OCI-LY3 (cell line): ENCODE data around the gene NDFIP2.

Experiments
- H2AFZ ChIP-seq: fragments of 200-600, 300-600 bp; shearing (Covaris generic); 2 replicates; pipeline ENCODE4 v1.6.0; 2014; ENCODE audit warnings: antibody characterized with exemption, low read depth, low read length
- H3K27ac ChIP-seq: fragments of 200-600, 300-600 bp; sonication (generic); 2 replicates; pipeline ENCODE4 v1.5.1; 2014; ENCODE audit warnings: mild to moderate bottlenecking, low read length, moderate library complexity, mixed read lengths
- H3K27me3 ChIP-seq: fragments of 200-600, 300-600 bp; sonication (generic); 2 replicates; pipeline ENCODE4 v1.6.1; 2014; ENCODE audit warnings: low read depth, low read length, mixed read lengths
- H3K36me3 ChIP-seq: fragments of 200-600, 300-600 bp; sonication (generic); replicated peaks from 2 replicates; pipeline ENCODE3; 2014; ENCODE audit warnings: low read depth, low read length, mixed read lengths
- H3K4me1 ChIP-seq: fragments of 300-600, 200-600 bp; sonication (generic); 2 replicates; pipeline ENCODE4 v1.6.1; 2014; ENCODE audit warnings: low read length, mixed read lengths
- H3K4me2 ChIP-seq: fragments of 200-600, 300-600 bp; sonication (generic); 2 replicates; pipeline ENCODE4 v1.6.1; 2014; ENCODE audit warnings: low read length, mixed read lengths
- H3K4me3 ChIP-seq: fragments of 300-600, 200-600 bp; sonication (generic); 2 replicates; pipeline ENCODE4 v1.5.1; 2014; ENCODE audit warnings: antibody characterized with exemption, mild to moderate bottlenecking, low read length, moderate library complexity
- H3K79me2 ChIP-seq: fragments of 300-600, 200-600 bp; shearing (Covaris generic); 2 replicates; pipeline ENCODE4 v1.6.1; 2014; ENCODE audit warnings: mild to moderate bottlenecking, low read length, mixed read lengths
- H3K9ac ChIP-seq: fragments of 300-600, 200-600 bp; shearing (Covaris generic); 2 replicates; pipeline ENCODE4 v1.6.0; 2014; ENCODE audit warnings: mild to moderate bottlenecking, low read length, moderate library complexity
- H3K9me3 ChIP-seq: fragments of 200-600, 300-600 bp; shearing (Covaris generic); 2 replicates; pipeline ENCODE4 v1.6.1; 2014; ENCODE audit warnings: low read length, mixed read lengths; ENCODE audit not compliant: insufficient read depth
- H4K20me1 ChIP-seq: fragments of 200-600, 300-600 bp; sonication (generic); 2 replicates; pipeline ENCODE4 v1.6.1; 2016; ENCODE audit warnings: low read length, mixed read lengths; ENCODE audit not compliant: insufficient read depth
- CTCF ChIP-seq: fragments of 200-600, 300-600 bp; sonication (generic); IDR thresholded peaks from 2 replicates; pipeline ENCODE4 v1.5.1; 2014; ENCODE audit warnings: antibody characterized with exemption, low read length, low read depth
- EZH2phosphoT487 ChIP-seq: fragments of 200-600 bp; shearing (Covaris generic); IDR thresholded peaks from 2 replicates; pipeline ENCODE4 v1.6.1; 2018; ENCODE audit warnings: antibody characterized with exemption, mixed run types, low read depth

NDFIP2 gene

GRCh38 chr13:79469608-79470007 lies 11.3 kb upstream of the NDFIP2 start:
- no peak for TF ChIP-seq CTCF
- no peak for TF ChIP-seq EZH2phosphoT487
- no peak overlapping the region for H2AFZ ChIP-seq
- no peaks in the 10 kb centered on the region for H3K9me3 ChIP-seq
- no peaks in the 10 kb centered on the region for H4K20me1 ChIP-seq
- no peak overlapping the region for H3K9ac ChIP-seq
- no peaks in the 10 kb centered on the region for H3K36me3 ChIP-seq
- no peaks in the 10 kb centered on the region for H3K79me2 ChIP-seq
- no peak overlapping the region for H3K27ac ChIP-seq
- peaks cover 13% of the 10 kb centered on the region for H3K4me1 ChIP-seq
- H3K4me2 ChIP-seq, result no peak overlapping the region
- H3K4me3 ChIP-seq, result no peak overlapping the region
- H3K27me3 ChIP-seq, result no peaks in the 10 kb centered on the region

DNA sequence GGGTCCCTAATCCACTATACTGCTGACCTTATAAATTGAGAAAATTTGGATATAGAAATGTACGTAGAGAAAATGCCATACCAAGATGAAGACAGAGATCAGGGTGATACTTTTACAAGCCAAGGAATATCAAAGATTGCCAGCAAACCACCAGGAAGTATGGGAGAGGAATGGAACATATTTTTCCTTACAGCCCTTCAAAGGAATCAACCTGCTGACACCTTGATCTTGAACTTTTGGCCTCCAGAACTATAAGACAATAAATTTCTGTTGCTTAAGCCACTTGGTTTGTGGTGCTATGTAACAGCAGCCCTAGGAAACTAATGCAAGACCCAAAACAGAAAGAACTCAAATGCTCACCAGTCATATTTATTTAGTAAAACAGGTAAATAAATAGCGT lies 10.3 kb upstream of the NDFIP2 start:
- Histone ChIP-seq H3K36me3 (no peaks in the 10 kb centered on the region), H3K9ac (no peak overlapping the region), H3K27ac (no peak overlapping the region), H3K4me2 (no peak overlapping the region), H2AFZ (no peak overlapping the region), H3K27me3 (no peaks in the 10 kb centered on the region), H4K20me1 (no peaks in the 10 kb centered on the region), H3K4me1 (peaks cover 13% of the 10 kb centered on the region), H3K79me2 (no peaks in the 10 kb centered on the region), H3K9me3 (no peaks in the 10 kb centered on the region), H3K4me3 (no peak overlapping the region)
- TF ChIP-seq EZH2phosphoT487 (no peak), CTCF (no peak)

DNA sequence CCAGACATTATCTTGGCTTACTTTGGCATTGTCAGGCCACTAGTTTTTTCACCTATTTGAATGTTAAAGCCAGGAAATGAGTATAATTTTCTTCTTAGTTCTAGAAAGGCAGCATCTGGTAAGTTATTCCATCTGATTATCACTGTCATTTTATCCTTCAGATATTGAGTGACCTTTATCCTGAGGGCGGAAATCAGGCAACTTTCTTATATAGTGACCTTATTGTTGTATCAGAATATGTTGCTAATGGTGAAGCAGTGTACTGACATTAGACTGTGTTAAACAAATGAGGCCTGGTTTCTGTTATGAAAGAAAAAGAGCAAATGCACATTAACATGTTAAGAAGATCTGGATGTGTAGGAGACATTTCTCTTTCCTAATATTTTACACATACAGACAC lies 5.4 kb upstream of the NDFIP2 start:
- H3K9me3 ChIP-seq, result no peaks in the 10 kb centered on the region
- H3K27me3 ChIP-seq, result no peaks in the 10 kb centered on the region
- H3K9ac ChIP-seq, result no peak overlapping the region
- H3K79me2 ChIP-seq, result no peaks in the 10 kb centered on the region
- no peaks in the 10 kb centered on the region for H3K36me3 ChIP-seq
- no peaks in the 10 kb centered on the region for H4K20me1 ChIP-seq
- no peak for TF ChIP-seq CTCF
- TF ChIP-seq EZH2phosphoT487, result no peak
- no peak overlapping the region for H3K27ac ChIP-seq
- no peak overlapping the region for H2AFZ ChIP-seq
- no peak overlapping the region for H3K4me3 ChIP-seq
- H3K4me1 ChIP-seq, result peaks cover 19% of the 10 kb centered on the region
- no peak overlapping the region for H3K4me2 ChIP-seq

GRCh38 chr13:79477968-79478367 lies 3.0 kb upstream of the NDFIP2 start:
- H3K9me3 ChIP-seq, result no peaks in the 10 kb centered on the region
- H3K4me1 ChIP-seq, result peaks cover 28% of the 10 kb centered on the region
- H3K27me3 ChIP-seq, result no peaks in the 10 kb centered on the region
- no peak overlapping the region for H3K27ac ChIP-seq
- H3K4me2 ChIP-seq, result no peak overlapping the region
- H3K36me3 ChIP-seq, result no peaks in the 10 kb centered on the region
- H3K9ac ChIP-seq, result no peak overlapping the region
- no peak overlapping the region for H3K4me3 ChIP-seq
- no peaks in the 10 kb centered on the region for H4K20me1 ChIP-seq
- TF ChIP-seq CTCF, result no peak
- no peak for TF ChIP-seq EZH2phosphoT487
- H3K79me2 ChIP-seq, result peaks cover 14% of the 10 kb centered on the region
- H2AFZ ChIP-seq, result no peak overlapping the region
